SK-N-SH (cell line): ENCODE measurements around the gene ST6GALNAC3.

Experiments
- CTCF ChIP-seq: fragments of 200-600 bp; sonication (generic); IDR thresholded peaks from 2 replicates; pipeline ENCODE4 v1.6.1; 2017; ENCODE audit warnings: antibody characterized with exemption, mild to moderate bottlenecking, moderate library complexity
- MEF2A ChIP-seq: IDR thresholded peaks from 2 replicates; pipeline ENCODE4 v1.4.0; 2012; ENCODE audit warnings: low read depth, borderline replicate concordance
- PBX3 ChIP-seq: IDR thresholded peaks from 2 replicates; pipeline ENCODE4; 2012
- POLR2AphosphoS5 ChIP-seq: IDR thresholded peaks from 2 replicates; pipeline ENCODE4 v1.6.1; 2012; ENCODE audit warnings: low read depth, low read length
- RCOR1 ChIP-seq: fragments of 150-350 bp; IDR thresholded peaks from 2 replicates; pipeline ENCODE4 v1.6.1; 2017; ENCODE audit warnings: antibody characterized with exemption, low read length
- REST ChIP-seq: IDR thresholded peaks from 2 replicates; pipeline ENCODE4 v1.6.1; 2012; ENCODE audit warnings: mild to moderate bottlenecking, low read depth, low read length, moderate library complexity
- TAF1 ChIP-seq: IDR thresholded peaks from 2 replicates; pipeline ENCODE4 v1.6.1; 2012; ENCODE audit warnings: low read depth, mild to moderate bottlenecking, low read length, moderate library complexity, borderline replicate concordance
- USF1 ChIP-seq: IDR thresholded peaks from 2 replicates; pipeline ENCODE4 v1.4.0; 2012; ENCODE audit warnings: low read depth, borderline replicate concordance
- USF2 ChIP-seq: fragments of 150-350 bp; IDR thresholded peaks from 2 replicates; pipeline ENCODE4 v1.6.1; 2017; ENCODE audit warnings: antibody characterized with exemption, low read length, low read depth, borderline replicate concordance
- YY1 ChIP-seq: IDR thresholded peaks from 2 replicates; pipeline ENCODE4 v1.4.0; 2012; ENCODE audit warnings: low read depth, mild to moderate bottlenecking
- ZBTB33 ChIP-seq: IDR thresholded peaks from 2 replicates; pipeline ENCODE4 v1.4.0; 2012; ENCODE audit warnings: low read depth, borderline replicate concordance

- TF ChIP-seq MEF2A (no peak), TAF1 (no peak), USF2 (no peak), CTCF (no peak), REST (no peak), USF1 (no peak), YY1 (no peak), ZBTB33 (no peak), POLR2AphosphoS5 (no peak), PBX3 (no peak), RCOR1 (no peak)
These were observed 333.8 kb downstream of the ST6GALNAC3 start for GRCh38 chr1:76408303-76408702.
